GM18517 (cell line): Measurements from ENCODE around the gene LIMS4.
"Not testable (repeated sequence)": the region's sequence is repeated elsewhere in the genome, so short reads cannot be mapped to it uniquely, and the experiment has no call there.

ENCODE experiments used
- ATAC-seq: cut with Tn5 transposase; IDR thresholded peaks from one replicate; pipeline ENCODE4 v1.9.1; 2021; ENCODE audit warnings: mild to moderate bottlenecking, moderate library complexity; ENCODE audit not compliant: unreplicated experiment

LIMS4 gene

DNA sequence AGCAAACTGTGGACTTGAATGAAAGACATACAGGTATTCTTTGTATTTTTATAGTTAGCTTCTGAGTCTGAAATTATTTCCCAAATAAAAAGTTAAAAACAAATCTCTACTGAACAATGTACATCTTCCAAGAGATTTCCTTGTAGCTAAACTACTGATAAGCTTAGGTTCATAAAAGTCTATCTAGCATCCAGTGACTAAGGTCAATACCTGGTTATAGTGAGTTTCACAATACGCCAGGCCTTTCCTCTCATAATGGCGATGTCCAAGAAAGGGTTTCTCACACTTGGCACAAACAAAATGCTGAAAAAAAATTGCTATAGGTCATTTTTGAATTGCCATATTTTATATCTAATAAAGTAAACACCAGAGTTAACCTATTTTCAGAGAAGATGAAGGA lies 21.7 kb downstream of the LIMS4 start:
- ATAC-seq, result not testable (repeated sequence)

- not testable (repeated sequence) for ATAC-seq
These were observed 23.3 kb downstream of the LIMS4 start for GRCh38 chr2:110449127-110449947.

DNA sequence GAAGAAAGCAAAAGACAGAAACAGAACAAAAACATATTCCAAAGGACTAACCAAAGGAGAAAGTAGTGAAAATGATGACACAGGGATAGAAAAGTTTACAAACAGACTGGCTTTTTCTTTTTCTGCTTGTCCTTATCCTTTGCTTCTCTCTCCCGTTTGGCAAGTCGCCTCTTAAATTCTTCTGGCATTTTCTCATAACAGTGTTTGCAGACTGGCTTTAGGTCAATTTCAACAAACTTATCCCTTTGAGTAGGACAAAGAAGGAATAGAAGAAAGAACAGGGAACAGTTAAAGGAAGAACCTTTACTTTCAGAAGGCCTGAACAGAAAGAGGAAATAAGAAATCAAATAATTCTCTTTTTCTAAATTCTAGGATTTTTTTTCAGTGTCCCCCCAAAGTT lies 26.0 kb downstream of the LIMS4 start:
- not testable (repeated sequence) for ATAC-seq

- ATAC-seq, result not testable (repeated sequence)
These were observed 29.2 kb downstream of the LIMS4 start for GRCh38 chr2:110443305-110444005.

DNA sequence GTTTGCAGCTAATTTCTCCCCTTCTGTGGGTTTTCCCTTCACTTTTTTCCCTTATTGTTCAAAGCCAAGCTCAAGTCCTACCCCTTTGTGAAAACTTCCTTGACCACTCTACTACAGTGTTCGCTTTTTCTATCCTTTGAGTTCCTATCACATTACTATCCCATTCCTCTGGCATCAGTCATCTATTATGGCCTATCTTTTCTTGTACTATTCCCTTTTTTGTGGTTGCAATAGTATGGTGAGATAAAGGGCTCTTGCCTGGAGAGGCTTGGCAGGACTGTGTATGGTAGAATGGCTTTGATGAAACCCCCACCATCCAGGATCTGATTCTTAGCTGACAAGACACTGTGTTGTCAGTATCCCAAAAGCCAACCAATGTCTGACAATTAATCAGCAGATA lies 30.7 kb downstream of the LIMS4 start:
- ATAC-seq, result not testable (repeated sequence)

- ATAC-seq, result not testable (repeated sequence)
These were observed 38.1 kb downstream of the LIMS4 start for GRCh38 chr2:110434565-110434964.

DNA sequence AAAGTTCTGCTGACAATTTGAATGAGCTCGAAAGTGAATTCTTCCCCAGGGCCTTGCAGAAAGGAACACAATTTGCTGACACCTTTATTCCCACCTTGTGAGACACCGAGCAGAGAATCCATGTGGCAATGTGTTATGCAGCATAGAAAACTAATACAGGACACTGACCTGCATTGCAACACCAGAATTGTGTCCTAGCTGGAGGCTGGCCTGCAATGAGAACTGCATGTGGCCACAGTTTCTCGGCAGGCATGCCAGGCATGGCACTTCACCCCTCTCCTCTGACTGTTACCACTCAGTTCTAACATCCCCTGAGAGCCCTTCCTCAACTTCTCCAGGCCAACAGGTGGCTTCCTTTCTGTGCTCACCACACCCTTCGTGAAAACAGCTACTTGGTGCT lies 46.9 kb downstream of the LIMS4 start:
- not testable (repeated sequence) for ATAC-seq

DNA sequence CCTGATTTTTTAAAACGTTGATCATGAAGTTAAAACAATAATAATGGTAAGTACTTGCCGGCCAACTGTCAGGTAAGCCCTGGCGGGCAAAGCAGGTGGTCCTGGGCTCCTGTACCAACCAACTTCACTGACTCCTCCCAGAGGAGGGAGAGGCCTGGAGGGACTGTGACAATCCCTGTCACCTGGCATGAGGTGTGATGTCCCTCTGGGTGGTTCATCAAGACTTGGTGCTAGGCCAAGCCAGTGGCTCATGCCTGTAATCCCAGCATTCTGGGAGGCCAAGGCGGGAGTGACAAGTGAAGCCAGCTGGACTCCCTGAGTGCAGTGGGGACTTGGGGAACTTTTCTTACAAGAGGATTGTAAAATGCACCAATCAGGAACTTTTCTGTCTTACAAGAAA lies 48.2 kb downstream of the LIMS4 start:
- not testable (repeated sequence) for ATAC-seq

DNA sequence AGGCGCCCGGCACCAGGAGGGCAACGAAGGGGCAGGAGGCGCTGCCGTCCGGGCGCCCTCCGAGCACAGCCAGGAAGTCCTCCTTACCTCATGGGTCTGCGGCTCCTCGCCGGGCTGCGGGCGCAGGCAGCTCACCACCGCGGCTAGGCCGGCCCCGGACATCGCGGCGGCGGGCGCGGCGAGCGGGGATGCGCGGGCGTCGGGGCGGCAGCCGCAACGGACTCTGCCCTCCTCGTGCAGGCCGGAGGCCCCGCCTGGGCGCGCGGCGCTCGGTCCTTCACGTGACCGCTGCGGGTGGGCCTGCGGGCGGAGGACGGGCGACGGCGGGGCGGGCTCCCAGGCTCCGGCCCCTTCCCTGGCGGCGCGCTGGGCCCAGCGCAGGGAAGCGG lies 49.0 kb downstream of the LIMS4 start:
- ATAC-seq, result not testable (repeated sequence)

- not testable (repeated sequence) for ATAC-seq
These were observed 49.6 kb downstream of the LIMS4 start for GRCh38 chr2:110422852-110423573.

DNA sequence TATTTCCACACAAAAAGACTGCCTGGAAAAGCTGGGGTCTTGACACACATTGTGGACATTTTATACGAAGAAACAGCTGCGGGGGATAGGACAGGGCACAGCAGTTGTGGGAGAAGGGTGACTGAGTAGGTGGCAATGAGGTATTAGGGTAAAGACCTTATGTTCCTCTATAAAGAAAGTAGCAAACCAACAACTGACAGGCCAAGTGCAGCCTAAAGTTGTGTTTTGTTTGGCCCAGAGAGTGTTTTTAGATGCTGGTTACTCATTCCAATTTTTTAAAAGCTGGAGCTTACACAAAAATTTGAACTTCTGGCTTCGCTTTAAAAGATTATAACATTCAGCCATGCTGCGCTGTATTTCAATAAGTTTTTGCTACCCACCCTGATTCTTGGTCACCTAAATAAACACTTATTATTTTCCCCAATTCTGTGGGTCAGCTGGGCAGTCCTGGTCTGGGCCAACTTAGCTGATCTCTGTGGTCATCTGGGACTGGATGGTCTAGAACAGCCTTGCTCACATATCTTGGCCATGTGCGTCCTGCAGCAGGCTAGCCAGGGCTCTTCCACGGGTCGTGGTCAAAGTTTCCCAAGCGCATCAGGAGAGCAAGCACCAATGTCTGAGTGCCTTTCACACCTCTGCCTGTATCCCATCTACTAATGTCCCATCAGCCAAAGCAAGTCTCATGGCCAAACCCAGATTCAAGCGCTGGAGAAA lies 51.8 kb downstream of the LIMS4 start:
- not testable (repeated sequence) for ATAC-seq

DNA sequence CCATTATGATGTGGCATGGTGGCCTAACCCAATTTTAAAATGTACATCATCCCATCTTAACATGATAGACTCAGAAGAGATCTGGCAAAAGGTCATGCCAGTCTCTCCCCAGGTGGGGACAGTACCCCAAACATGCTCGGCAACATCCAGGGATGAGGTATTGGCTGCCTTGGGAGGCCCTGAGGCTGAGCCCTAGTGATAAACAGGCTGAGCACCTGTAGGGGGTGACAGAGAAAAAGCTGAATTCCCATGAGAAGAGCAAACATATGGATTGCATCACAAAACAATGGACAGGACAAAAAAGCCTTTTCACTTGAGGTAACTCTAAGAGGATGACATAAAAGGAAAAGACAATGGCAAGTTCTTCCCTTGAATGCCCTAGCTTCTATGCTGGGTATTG lies 65.5 kb downstream of the LIMS4 start:
- not testable (repeated sequence) for ATAC-seq

DNA sequence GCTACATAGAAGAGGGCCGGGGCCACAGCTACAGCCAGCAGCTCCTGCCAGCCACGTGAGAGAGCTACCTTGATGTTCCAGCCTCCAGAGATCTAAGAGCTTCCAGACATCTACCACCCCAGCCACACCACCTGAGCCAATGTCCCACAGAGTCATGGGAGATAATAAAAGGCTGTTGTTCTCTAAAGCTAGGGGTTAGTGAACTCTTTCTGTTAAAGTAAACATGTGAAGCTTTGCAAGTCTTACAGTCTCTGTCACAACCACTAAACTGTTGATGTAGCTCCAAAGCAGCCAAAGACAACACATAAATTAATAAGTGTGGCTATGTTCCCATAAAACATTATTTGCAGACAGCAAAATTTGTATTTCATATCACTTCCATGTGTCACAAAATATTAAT lies 67.6 kb downstream of the LIMS4 start:
- not testable (repeated sequence) for ATAC-seq

- not testable (repeated sequence) for ATAC-seq
These were observed 68.4 kb downstream of the LIMS4 start for GRCh38 chr2:110404246-110404645.

- not testable (repeated sequence) for ATAC-seq
These were observed 71.5 kb downstream of the LIMS4 start for GRCh38 chr2:110401001-110401618.

DNA sequence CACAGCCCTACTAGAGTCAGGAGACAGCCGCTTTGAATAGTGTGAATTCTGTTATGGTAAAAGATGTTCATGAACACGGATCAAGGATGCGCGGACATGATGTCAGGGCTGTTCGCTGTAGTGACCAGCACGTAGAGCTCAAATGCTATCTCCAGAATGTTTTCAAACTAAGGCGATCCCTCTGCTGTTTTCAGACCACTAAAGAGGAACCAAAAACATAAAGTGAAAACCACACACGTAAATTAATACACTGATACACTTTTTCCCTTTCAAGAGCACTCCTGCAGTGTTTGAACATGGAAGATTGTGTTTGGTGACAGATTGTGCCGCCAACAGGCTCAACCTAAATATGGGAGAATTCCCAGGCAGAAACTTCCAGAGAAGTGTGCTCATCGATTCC lies 73.2 kb downstream of the LIMS4 start:
- ATAC-seq, result not testable (repeated sequence)

DNA sequence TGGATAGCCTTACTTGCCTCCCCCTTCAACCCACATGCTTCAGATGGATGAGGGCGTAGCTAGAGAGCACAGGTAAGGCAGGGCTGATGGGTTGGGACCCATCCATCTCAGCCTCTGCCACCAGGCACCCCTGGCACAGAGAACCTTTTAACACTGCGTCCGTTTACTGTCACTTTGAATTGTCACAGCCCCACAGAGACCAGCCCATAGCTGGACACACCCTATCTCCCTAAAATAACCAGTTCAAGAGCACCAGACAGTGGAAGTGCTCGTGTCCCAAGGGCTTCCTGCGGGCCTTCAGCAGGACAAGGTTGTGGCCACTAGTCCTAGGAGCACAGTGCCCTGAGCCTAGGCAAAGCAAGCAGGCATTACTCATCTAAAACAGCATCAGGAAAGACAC lies 76.6 kb downstream of the LIMS4 start:
- ATAC-seq, result not testable (repeated sequence)
